GM18511 (cell line): Measurements from ENCODE around the gene ERICH2.

Experiments
- ATAC-seq: cut with Tn5 transposase; IDR thresholded peaks from one replicate; pipeline ENCODE4 v1.9.1; 2021; ENCODE audit warnings: mild to moderate bottlenecking, moderate library complexity; ENCODE audit not compliant: unreplicated experiment

The ERICH2 gene

DNA sequence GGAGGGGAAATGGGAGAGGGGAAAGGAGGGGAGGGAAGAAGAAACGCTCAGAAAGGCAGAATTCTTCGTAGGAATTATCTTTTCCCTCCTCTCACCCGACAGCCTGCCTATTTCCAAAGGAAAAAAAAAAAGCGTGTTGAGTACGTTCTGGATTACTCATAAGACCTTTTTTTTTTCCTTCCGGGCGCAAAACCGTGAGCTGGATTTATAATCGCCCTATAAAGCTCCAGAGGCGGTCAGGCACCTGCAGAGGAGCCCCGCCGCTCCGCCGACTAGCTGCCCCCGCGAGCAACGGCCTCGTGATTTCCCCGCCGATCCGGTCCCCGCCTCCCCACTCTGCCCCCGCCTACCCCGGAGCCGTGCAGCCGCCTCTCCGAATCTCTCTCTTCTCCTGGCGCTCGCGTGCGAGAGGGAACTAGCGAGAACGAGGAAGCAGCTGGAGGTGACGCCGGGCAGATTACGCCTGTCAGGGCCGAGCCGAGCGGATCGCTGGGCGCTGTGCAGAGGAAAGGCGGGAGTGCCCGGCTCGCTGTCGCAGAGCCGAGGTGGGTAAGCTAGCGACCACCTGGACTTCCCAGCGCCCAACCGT is 46.4 kb downstream of the ERICH2 start, which contains the start of gene GAD1:
Gene GAD1, plus strand, starts transcription at position 384 of the 589 bp plus-strand sequence. CDS start 1,705 bp downstream, outside the sequence.
- ATAC-seq = peak; percentile 57

DNA sequence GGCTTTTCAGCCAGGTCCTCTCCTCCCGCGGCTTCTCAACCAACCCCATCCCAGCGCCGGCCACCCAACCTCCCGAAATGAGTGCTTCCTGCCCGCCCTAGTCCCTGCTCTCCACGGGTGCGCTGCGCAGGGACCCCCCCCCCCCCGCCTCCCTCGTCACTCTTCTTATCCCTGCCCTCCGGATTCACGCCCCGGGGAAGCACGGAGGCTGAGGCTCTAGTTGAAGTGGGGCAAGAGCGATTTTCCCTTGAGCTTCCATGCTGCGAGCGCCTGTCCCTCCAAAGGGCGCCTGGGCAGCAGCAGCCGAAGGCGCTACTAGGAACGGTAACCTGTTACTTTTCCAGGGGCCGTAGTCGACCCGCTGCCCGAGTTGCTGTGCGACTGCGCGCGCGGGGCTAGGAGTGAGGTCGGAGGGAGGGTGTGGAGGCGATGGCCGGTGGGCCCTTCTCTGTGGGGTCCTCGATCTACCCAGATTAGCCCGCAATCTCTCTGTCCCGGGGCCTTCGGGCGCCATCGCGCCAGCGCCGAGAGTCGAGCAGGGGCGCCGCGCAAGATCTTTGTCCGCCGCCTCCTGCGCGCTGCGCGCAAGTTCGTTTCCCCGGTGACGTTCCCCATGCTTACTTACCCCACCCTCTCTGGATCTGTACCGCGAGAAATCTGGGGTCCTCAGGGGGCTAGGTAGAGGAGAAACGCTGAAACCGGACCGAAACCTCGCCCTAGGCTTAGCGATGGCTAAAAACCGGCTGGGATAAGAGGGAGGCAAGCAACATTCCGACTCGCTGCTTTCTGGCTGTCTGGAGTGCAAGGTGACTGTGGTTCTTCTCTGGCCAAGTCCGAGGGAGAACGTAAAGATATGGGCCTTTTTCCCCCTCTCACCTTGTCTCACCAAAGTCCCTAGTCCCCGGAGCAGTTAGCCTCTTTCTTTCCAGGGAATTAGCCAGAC is 47.2 kb downstream of the ERICH2 start:
- ATAC-seq = peak; percentile 5

DNA sequence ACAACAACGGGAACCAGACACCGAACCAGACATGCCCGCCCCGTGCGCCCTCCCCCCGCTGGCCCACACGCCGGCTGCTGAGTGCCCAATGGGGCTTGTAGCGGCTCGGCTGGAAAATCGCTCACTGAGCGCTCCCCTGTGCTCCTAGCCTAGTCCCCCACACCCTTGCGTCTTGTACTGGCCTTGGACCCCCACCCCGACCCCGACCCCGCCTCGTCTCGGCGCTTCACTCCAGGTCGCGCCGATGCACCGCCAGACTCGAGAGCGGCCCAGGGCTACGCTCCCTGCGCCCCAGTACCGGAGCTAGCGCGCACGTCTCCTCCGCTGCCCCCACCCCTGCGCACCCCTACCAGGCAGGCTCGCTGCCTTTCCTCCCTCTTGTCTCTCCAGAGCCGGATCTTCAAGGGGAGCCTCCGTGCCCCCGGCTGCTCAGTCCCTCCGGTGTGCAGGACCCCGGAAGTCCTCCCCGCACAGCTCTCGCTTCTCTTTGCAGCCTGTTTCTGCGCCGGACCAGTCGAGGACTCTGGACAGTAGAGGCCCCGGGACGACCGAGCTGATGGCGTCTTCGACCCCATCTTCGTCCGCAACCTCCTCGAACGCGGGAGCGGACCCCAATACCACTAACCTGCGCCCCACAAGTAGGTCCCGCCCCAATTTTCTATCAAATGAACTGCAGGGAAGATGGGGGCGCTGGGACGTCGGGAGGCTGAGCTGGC is 48.0 kb downstream of the ERICH2 start:
- ATAC-seq = no peak

DNA sequence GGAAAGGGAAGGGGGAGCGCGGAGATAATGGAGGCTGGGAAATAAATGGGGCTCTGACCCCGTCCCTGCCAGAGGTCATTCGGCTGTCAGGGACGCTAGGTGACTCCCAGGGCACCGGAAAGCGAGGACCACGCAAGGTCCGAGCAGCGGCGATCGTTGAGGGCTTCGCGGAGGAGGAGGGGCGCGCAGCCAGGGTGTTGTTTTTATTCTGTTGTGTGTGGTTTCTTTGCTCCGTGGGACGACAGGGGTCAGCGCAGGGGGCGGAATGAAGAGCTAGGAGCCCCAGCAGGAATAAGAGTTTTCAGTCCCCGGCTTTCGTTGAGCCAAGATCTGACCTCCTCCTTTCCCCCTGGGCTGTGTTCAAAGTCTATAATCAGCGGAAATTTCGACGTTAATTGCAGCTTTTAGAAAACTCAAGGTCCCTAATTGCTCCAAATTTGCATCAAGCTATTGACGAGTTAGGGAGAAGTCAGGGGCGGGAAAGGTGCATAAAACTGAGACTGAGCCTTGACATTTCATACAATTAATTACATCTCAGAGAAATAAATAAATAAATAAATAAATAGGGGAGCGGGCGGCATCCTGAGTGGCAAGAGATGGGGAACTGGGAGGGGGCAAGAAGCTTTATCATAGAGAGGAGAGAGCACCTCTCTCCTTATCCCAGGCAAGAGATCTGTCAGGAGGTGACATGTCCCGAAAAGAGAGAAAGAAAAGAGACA is 48.7 kb downstream of the ERICH2 start:
- ATAC-seq = no peak

DNA sequence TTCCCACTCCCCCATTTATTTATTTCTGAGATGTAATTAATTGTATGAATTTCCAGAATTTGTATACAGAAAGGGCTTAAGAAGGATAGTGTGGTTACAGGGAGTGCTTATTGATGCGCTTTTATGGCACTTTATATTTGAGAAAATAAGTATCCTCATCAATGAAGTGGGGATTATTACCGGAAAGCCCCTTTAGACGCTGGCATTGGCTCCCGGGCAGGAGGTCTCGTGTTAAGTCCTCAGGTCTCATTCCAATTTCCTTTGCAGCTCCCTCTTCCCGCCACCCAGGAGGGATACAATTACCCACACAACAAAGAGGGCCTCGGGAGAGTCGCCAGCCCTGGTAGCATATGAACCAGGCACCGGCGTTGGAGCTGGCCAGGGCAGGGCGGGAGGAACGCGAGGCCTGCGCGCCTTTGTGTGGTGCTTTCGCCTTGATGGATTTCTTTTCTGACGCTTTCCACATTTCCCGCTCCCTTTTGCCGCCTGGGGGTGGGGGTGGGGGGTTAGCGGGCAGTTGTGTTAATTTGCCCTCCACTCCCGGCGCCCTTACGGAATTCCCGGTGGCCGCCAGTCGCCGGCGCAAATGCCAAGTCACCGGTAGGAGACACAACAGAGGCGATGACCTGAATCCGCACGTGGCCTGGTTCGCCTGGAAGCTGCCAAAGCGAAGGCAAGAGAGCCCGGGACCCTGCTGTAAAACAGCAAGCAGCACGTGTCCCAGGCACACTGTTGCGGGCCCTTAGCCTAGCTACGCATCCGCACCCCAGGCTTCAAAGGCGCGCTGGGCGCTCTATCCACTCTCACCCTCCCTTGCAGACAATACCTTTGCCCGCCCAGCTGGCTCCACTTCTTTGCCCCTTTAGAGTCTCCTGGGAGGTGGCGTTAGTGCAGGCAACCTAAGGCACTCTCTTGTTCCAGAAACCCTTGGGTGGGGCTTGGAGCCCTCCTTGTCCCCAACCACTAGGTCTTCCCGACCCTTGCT is 49.8 kb downstream of the ERICH2 start:
- ATAC-seq = no peak

DNA sequence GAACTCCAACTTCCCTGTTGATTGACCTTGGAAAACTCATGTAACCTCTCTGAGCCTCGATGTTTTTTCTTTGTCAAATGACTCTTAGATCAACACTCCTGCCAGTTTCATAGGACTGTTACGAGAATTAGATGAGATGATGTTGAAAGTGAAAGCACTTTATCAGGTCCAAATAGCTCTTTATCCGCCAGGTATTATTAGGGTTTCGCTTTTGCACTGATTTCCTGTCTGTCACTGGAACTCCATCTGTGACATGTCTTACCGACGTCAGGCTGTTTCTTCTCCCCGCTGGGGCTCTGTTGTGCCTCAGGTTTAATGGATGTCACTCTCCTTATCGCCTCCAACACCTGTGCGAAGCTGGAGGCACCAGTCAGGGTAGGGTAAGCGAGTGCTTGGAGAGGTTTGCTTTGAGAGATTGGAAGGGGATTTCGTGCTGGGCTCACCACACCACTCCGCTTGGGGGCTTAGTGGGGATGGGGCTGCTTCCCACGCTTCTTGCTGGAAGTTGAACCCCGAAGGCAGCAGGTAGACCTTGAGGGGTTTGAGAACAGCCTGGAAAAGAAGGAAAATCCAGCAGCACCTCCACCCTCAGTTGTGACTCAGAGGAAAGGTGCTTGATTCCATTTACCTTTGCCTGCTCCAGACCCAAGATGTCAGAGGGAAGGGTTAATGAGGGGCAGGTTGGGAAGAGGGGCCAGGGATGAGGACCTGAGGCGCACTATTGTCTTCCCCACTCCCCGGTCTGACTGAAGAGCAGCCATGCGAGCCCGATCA is 50.8 kb downstream of the ERICH2 start:
- no peak for ATAC-seq

DNA sequence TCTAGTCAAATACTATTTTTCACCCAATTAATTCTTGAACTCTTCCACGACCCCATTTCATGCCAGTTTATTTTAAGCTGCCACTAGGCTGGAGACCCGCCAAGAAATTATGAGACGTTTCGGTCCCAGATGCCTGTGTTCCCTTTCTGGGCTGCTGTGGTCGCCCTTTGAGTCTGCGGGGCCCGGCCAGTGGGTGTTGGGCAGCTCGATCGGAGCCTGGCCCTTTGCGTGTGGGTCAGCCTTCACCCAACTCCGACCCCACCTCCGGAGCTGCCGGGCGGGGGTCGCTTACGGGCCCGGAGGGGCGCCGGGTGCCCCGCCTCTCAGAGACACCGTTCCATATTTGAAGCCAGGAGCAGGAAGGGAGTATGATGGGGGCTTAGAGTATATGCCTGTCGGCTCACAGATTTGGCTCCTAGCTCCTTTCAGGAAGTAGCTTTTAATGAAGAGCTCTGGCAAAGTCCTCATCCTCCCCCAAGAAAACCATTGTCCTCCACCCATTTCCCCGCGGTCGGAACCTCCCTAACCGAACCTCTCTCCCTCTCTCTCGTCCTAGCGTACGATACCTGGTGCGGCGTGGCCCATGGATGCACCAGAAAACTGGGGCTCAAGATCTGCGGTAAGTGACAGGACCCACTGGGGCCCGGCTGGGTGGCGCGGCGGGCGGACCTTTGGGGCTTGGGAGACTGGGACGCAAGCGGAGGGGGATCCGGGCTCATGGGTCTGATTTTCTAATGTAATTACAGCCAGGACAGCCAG is 51.5 kb downstream of the ERICH2 start:
- no peak for ATAC-seq

DNA sequence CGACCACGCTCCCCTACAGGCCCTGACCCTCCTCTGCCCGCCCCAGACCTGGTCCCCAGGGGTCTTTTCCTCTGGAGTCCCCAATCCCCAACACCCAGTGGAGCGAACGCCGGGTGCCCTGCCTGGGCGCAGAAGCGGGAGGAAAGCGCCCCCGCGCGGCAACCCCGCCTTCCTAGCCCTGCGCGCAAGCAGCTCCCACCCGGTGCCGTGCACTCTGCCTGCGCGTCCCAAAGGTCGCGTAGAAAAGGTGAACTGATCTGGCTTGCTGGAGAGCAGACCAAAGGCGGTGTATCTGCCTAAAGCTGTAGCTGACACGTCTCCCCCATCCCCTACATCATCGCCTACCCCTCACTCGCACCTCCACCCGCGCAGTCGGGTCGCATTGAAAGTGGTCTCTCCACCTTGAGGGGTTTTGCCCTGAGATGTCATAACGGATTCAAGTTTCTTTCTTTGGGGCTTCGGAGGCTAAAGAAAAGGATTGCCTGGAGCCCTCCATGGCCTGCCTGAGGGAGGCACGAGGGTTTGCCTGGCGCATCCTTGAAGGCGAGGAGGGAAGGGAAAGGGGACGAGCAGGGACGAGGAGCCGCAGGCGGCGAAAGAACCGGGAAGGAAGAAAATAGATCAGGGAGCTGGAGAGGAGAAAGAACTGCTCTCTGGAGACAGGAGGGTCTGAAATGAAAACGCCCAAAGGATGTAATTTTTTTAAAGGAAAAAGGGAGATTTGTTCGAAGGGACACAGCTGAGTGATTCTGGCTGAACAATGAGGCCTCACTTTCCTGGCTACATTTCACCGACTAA is 52.3 kb downstream of the ERICH2 start:
- no peak for ATAC-seq

DNA sequence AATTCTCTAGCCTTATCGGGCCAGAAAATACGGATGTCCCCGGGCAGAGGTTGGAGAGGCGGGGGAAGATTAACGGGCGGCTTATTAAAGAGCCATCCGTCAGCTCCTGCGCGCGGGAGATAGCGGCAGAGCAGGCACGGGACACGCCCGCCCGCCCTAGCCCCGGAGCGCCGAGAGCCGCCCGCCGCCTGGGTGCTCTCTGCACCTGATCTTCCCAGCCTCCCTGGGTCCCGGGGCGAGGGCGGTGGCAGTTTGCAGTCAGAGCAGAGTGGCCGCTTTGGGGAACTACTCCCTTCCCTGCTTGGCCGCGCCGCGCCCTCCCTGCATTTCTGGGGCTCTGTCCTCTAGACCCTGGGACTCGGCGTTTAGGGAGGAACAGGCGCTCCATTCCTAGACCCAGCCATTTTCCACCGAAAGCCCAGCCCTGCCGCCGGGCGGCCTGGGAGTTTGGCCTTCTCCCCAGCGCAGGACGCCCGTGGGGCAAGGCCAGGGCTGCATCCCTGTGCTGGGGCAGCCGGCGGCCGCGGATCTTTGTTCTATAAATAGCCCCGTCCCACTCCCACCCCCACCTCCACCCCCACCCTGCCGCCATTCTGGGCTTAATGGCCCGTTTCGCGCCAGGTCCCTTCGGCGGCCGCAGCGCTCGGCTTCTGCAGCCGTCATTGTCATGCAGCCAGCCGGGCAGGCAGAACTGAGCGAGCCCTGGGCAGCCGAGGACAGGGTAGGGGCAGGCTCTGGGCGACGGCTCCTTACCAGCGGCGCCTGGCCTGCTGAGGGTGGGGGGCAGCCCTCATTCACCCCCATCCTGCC is 53.1 kb downstream of the ERICH2 start:
- no peak for ATAC-seq

DNA sequence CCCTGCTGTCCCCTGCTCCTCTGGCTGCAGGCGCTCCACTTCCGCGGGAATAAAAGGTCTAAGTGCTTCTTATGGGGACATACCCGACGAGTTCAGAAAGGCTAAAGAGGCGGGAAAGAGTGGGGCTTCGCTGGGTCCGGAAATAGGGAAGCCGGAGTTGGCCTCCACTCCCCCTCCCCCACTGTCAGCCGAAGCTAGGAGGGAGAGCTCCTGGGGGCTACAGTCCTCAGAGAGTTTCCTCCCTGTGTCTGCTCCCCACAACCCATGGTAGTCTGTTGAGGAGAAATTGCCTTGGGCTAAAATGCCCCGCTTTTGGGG is 53.7 kb downstream of the ERICH2 start:
- ATAC-seq = no peak

DNA sequence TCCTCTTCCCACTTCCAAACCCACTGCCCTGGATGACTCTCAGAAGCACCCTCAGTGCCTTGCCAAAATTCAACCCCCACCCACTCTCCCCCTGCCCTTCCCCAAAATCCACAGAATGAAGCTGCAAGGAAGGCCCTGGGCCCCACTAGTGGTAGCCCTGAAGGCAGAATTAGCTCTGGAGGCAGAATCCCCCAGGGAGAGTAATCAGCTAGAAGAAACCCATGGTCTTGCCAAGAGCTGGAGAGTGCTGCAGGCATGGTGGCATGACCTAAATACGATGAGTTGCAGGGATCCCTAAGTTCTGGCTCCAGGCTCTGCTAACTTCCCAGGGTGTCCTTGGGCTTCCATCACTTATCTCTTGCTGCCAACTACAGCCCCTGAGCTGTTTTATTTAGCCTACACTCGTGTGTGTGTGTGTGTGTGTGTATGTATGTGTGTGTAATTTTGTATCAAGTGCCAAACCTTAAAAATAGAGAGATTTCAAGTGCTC is 54.4 kb downstream of the ERICH2 start:
- ATAC-seq = no peak

DNA sequence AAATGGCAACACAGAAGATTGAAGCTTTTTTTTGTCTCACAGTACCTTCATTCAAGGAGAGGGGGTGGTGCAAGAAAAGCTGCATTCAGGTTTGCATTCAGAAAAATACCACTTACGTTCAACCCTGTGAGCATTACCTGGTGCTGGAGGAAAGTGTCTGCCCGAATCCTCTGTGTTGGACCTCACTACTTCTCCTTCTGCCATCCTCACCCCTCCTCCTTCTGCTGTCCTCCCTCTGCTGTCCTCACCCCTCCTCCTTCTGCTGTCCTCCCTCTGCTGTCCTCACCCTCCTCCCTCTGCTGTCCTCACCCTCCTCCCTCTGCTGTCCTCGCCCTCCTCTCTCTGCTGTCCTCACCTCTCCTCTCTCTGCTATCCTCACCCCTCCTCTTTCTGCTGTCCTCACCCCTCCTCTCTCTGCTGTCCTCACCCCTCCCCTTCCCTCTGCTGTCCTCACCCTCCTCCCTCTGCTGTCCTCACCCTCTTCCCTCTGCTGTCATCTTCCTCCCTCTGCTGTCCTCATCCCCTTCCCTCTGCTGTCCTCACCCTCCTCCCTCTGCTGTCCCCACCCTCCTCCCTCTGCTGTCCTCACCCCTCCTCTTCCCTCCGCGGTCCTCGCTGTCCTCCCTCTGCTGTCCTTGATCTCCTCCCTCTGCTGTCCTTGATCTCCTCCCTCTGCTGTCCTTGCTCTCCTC is 57.8 kb downstream of the ERICH2 start:
- ATAC-seq = no peak

DNA sequence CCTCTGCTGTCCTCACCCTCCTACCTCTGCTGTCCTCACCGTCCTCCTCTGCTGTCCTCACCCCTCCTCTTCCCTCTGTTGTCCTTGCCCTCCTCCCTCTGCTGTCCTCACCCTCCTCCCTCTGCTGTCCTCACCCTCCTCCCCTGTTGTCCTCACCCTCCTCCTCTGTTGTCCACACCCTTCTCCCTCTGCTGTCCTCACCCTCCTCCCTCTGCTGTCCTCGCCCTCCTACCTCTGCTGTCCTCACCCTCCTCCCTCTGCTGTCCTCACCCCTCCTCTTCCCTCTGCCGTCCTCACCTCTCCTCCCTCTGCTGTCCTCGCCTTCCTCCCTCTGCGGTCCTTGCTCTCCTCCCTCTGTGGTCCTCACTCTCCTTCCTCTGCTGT is 58.3 kb downstream of the ERICH2 start:
- ATAC-seq = no peak

DNA sequence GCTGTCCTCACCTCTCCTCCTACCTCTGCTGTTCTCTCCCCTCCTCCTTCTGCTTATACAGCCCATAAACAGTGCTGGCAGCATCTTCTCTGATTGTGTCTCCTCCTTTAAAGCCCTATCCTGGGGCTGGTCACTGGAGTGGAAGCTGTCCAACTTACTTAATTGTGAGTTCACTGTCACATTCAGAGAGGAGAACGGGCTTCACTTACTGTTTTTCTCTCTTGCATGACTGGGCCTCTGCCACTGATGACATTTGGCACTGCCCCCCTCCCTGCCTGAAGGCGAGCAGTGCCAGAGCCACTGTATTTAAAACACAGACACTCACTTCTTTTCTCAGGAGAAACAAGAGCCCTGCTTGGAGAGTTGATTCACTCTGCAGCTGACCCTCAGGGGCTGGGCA is 58.9 kb downstream of the ERICH2 start:
- ATAC-seq = no peak

DNA sequence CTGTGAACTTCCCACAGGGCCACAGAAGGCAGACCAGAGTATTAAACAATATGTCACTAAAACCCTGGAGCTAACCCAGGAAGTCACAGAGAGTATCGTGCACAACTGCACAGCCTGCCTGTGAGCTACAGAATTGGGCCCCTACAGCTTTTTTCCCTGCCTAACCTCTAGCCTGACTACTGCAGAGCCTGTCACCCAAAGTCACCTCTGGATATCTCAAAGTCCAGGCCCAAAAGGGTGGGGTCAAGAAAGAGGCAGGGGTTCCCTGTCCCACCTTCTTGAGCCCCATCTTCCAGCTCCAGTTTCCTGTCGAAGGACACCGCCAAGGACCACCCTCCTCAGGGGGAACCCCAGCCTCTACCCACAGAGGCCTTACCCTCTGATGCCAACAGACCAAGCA is 60.0 kb downstream of the ERICH2 start:
- ATAC-seq = no peak

DNA sequence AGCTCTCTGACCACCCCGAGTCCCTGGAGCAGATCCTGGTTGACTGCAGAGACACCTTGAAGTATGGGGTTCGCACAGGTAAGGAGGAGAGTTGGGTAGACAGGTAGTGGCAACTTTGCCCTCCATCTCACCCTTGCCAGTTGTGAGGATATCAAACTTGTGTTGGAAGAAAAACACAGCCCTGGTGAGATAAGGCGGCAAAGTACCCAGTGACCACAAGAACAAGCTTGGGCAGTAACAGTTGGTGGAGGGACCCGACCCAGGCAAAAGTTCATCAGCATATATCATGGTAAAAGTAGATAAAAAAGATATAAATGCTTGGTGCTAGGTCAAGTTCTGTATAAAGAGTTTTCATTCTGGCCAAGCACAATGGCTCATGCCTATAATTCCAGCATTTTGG is 60.9 kb downstream of the ERICH2 start:
- ATAC-seq = no peak
